HS-27A (cell line): ENCODE data around the gene KHDC1.
A peak's percentile ranks its signal among the peaks of the same experiment; 100 is the strongest.
"Not testable (repeated sequence)": the region's sequence is repeated elsewhere in the genome, so short reads cannot be mapped to it uniquely, and the experiment has no call there.

Source experiments
- DNase-seq: peaks from one replicate; pipeline ENCODE4 v3.0.0-alpha.2; 2012; ENCODE audit warnings: low read depth, missing footprints

KHDC1 gene

DNA sequence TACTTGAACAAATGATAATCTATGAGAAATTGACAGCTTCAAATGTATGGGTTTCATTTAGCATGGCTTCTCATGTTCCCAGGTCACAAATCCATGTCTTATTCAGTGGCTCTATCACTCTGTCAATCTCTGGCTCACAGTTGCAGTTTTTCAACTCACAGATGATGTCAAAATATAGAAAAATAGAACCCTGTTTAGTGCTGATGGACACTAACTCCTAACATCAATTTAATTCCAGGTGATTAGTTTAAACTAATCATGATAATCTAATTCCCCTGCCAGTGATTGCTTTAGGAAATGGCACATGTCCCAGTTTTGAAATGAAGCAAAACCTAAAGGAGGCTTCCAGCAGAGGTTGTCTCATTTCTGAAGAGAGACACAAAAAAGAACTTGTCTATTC is 13.0 kb downstream of the KHDC1 start:
- DNase-seq = no peak

DNA sequence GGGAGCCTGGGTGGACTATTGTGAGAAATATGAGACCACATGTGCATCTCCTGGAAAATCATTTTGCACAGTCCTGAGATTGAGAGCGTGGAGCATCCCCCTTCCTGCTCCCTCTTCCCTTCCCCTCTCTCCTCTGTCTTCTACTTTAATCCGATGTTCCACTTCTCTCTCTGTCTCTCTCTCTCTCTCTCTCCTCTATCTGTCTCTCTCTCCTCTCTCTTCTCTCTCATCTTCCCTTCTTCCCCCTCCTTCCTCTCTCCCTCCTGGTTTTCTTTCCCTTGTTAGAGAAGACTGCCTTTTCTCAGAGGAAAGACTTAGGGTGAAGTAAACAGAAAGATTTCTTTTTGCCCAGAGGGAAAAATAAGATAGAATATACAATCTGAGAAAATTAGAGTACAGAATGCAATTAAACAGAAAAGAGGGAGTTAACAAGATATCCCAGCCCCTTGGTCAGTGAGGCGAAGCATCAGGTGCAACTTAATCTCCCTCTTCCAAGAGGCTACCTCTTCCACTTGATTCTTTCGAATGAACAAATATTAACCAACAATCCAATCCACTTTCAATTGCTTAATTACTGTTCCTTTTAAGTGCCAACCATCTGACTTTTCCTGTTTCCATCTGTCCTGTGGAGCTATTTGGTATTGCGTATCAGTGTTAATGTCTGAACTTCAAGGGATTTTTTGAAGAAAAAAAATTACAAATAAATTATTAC is 14.6 kb downstream of the KHDC1 start:
- no peak for DNase-seq

DNA sequence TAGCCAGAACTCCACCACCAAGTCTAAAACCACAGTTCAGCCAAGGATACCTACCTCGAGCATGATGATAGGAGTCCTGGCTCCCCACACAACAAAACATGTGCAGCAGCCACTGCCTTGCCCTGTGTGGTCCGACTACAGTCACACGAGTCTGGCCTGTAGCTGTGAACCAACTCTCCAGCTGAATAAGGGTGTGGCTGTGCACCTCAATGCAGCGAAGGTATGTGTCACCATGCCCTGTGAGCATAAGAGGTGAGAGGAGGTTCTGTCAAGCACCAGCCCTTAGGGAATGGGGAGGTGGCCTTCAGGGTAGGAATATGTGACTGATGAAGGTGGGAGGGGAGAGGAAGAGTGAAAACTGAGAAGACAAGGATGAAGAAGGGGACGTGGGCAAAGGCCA is 21.0 kb downstream of the KHDC1 start:
- no peak for DNase-seq

DNA sequence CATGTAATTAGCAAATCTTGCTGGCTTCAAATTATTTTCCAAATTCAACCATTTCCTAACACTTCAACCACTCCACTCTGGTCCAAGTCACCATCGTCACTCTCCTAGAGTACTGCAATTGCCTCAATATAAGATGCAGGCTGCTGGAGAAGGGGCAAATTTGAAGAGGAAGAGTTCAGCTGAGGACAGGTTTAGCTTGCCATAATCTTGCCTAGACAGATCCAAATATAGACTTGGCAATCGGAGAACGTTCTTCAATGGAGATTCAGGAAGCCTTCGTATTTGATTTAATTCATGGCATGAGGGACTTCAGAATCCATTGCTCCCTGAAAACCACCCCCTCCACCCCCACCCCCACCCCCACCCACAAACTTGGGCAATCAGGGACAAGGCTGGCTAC is 22.3 kb downstream of the KHDC1 start:
- DNase-seq = no peak

DNA sequence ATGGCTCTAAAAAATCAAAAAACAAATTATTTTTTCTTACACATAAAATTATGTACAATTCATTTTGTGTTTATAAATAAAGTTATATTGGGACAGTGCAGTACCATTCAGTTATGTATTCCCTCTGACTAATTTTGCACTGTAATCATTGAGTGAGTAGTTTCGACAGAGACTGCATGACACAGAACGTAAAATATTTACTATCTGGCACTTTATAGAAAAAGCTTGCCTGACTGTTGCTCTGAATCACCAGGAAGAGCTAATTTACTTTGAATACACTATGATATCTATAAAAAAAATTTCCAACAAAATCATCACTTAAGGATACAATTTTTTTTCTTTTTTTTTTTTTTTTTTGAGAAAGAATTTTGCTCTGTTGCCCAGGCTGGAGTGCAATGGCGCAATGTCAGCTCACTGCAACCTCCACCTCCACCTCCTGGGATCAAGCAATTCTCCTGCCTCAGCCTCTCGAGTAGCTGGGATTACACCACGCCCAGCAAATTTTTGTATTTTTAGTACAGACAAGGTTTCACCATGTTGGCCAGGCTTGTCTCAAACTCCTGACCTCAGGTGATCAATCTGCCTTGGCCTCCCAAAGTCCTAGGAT is 26.7 kb downstream of the KHDC1 start:
- peak; percentile 17 for DNase-seq

DNA sequence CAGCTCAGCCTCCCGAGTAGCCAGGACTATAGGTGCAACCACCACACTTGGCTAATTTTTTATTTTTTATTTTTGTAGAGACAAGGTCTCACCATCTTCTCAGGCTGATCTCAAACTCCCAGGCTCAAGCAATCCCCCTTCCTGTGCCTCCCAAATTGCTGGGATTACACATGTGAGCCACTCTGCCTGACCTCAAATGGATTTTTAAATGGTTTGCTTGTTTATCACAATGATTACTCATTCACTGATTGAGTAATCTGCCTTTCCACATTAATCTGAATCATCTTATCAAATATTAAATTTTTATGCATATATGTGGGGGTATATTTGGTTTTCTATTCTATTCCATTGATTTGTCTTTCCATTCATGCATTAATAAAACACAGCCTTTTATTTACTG is 28.3 kb downstream of the KHDC1 start:
- DNase-seq = peak; percentile 19

DNA sequence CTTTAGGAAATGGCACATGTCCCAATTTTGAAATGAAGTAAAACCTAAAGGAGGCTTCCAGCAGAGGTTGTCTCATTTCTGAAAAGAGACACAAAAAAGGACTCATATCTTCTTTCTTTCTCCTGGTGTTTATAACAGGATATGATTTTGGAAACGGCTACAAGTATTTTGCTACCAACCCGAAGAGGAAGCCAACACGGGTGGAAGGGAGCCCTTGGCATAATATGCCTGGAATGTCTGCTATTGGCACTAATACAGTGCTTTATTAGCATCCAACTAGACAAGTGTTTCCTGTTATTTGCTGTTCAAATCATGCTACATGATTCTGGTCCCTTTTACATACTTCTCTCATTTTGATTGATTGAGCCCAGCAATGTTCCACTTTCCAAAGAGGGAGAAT is 29.0 kb downstream of the KHDC1 start:
- not testable (repeated sequence) for DNase-seq

DNA sequence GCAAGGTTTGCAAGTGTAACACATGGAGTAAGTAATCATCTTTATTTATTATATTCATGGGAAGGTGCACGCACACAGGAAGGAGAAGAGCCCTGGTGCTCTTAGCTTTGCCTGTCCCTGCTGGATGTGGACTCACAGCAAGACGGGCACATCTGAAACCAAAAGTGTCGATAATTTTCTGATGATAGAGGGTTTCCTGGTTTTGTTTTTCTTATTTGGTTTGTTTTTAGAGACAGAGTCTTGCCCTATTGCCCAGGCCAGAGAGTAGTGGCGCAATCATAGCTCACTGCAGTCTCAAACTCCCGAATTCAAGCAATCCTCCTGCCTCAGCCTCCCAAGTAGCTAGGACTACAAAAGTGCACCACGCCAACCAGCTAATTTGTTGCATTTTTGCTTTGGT is 29.9 kb downstream of the KHDC1 start:
- no peak for DNase-seq

DNA sequence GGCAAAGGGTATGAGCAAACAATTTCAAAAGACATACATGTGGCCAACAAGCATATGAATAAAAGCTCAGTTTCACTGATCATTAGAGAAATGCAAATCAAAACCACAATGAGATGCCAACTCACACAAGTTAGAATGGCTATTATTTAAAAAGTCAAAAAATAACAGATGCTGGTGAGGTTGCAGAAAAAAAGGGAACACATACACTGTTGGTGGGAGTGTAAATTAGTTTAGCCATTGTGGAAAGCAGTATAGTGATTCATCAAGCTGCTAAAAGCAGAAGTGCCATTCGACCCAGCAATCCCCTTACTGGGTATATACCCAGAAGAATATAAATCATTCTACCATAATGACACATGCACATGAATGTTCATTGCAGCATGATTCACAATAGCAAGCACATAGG is 31.0 kb downstream of the KHDC1 start:
- no peak for DNase-seq

DNA sequence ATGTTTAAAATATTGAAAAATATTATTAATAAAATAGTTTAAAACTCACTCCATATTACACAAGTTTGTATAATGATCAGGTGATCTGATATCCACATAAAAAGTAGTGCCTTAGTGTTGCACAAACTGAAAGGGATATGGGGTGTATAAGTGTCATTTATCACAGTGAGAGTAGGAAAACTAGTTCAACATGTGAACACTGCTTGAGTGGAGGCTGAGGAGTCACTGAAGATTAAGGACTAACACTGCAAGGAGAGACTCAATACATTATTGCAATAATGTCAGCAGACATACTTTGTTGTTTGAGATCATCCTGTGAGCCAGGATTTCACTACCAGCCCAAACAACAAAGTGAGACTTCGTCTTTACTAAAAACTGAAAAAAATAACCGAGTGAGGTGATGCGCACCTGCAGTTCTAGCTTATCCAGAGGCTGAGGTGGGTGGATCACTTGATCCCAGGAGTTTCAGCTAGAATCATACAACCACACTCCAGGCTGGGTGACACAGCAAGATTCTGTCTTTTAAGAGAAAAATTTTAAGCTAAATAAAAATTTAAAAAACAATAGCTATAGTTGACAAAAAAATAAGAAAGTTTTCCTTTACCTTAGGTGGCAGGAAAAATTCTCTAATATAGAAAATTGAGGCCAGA is 35.3 kb downstream of the KHDC1 start:
- no peak for DNase-seq

DNA sequence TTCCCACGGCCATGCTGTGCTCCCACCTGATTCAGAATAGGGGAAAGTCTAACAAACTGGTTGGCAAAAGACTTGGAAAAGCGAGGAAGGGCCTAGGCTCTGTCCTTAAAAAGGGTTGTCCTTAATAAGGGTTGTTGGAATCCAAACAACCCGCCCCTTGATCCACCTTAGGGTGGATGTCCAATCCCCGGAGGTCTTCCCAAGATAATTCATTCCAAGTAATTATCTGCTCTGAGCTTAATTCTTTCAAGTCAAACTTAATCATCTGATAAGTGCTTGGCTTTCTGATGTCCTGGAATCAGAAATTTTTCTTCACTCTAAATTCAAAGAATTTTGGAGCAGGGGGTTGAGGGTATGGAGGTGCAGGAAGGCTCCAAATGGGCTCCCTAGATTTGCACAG is 37.6 kb downstream of the KHDC1 start, which contains the start of gene KHDC1L:
Gene KHDC1L (minus strand): TSS at position 101 of the 400 bp plus-strand sequence. CDS start 88 bp downstream, at position 13.
- DNase-seq = no peak

DNA sequence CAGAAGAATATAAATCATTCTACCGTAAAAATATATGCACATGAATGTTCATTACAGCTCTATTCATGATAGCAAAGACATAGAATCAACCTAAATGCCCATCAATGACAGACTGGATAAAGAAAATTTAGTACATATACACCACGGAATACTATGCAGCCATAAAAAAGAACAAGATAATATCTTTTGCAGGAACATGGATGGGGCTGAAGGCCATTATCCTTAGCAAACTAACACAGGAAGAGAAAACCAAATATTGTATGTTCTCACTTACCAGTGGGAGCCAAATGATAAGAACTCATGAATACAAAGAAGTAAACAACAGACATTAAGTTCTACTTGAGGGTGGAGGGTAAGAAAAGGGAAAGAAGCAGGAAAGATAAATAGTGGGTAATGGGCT is 46.1 kb downstream of the KHDC1 start:
- DNase-seq = no peak

DNA sequence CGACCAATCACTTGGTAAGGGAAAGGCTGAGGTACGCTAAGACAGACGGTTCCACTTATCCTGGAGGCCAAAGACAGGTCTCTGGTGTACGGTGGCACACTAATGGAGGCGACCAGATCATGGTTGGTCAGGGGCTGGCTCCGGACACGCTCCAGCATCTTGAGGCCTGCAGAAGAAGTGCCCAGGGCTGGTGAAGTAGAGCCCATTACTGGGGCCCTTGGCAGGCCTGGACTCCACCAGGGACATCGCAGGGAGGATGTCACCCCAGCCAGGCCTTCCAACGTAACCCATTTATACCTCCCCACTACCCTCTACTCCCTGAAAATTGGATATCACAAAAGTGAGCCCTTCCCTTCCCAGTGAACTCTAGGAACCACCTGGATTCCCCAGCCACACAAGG is 53.9 kb downstream of the KHDC1 start:
- no peak for DNase-seq

DNA sequence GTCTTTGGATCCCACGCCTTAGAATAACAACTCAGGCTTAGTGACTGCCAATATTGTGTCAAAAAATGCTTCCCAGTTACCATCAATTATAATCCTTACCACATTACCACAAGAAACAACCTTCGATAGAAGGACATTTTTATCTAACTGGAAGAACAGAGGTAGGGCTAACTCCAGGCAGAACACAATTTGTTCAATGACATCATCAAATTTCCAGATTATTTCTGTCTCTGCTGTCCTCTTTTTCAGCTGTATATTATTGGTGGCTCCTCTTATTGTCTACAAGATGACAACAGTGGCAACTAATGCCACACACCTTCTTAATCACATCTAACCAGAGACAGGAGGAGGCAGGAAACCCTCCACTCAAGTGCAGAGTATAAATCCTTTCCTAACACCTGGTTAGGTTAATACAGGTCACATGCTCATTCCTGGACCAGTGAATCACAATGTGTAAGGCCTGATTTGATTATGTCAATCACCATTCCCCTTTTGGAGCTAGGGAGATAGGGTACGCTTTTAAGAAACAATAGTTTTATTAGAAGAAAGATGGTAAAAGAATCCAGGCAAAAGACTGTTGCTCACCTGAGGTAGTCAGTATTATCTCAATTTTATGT is 55.7 kb downstream of the KHDC1 start:
- no peak for DNase-seq

DNA sequence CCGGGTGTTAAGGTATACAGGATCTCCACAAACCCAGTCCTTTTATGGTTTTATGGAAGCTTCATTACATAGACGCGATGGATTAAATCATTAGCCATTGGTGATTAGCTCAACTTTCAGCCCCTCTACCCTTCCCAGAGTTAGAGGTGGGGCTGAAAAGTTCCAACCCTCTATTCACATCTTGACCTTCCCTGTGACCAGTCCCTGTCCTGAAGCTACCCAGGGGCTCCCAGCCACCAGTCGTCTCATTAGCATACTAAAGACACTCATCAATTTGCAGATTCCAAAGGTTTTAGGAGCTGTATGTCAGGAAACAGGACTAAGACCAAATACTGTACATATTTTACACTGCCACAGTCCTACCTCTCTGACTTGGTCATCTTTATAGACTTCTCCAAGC is 58.7 kb downstream of the KHDC1 start:
- no peak for DNase-seq

DNA sequence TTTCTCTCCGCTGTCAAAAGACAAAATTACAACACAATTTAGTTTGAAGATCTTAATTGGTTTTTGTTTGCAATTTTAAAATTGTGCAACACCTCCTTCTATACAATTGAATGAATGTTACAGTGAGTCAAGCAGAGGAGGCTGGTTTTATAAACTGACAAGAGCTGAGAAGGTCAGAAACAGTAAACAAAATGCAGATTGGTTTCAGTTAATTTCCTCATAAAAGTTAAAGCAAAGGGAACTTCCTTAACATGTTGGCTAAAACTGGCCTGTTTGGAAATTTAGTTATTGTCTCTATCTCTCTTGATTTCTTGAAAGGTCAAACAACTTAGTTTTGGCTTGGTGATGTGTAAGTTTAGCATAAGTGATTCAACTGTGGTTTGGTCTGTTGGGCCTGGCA is 59.9 kb downstream of the KHDC1 start:
- DNase-seq = no peak

DNA sequence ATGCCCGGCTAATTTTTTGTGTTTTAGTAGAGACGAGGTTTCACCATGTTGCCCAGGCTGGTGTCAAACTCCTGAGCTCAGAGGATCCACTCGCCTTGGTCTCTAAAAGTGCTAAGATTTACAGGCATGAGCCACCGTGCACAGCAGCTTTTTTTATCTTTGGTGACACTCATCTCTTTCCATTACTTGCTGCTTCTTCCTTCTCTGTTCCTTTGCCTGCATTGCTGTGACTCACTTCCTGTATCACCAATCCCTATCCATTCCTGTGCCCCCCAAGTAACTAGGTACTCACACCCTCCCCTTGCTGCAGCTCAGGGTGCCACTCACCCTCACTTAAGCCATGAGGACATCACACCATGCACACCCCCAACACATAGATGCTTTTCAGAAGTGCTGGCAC is 62.3 kb downstream of the KHDC1 start:
- DNase-seq = no peak

DNA sequence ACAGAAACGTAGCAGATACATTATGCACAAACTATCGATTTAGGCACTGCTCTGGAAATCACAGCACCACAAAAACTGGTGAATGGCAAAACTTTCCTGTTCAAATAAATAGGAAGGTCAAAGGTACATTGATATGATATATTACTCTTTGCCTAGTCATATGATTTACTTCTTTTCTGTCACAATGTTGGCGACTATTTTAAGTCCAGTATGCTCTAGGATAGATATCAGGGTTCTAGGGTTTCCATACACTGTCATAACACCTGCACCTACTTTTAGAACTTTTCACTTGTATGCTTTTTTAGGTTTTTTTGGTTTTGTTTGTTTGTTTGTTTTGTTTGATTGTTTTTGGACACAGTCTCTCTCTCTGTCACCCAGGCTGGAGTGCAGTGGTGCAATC is 62.7 kb downstream of the KHDC1 start:
- DNase-seq = no peak

DNA sequence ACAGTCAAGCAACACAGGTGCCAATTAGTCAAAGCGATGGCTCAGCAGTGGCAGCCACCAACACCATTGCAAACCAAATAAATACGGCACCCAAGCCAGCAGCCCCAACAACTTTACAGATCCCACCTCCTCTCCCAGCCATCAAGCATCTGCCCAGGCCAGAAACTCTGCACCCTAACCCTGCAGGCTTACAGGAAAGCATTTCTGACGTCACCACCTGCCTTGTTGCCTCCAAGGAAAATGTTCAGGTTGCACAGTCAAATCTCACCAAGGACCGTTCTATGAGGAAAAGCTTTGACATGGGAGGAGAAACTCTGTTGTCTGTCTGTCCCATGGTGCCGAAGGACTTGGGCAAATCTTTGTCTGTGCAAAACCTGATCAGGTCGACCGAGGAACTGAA is 68.3 kb downstream of the KHDC1 start:
- DNase-seq = no peak

DNA sequence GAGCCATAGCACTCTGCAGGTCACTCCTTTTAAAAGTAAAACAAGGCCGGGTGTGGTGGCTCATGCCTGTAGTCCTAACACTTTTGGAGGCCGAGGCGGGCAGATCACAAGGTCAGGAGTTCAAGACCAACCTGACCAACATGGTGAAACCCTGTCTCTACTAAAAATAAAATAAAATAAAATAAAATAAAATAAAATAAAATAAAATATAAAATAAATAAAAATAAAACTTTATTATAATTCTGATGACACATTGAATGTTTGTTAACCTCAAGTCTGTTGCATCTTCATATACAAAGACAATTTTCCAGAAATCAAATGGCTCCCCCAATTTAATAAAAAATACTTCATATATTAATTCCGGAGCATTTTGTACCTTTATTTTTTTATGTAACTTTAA is 69.7 kb downstream of the KHDC1 start:
- DNase-seq = not testable (repeated sequence)
